Esophagus muscularis mucosa (tissue), 4 donors: ENCODE results near the gene SYTL1.

ENCODE experiments used
- EP300 ChIP-seq: sonication (generic); formaldehyde crosslinking; IDR thresholded peaks from one replicate; pipeline ENCODE4 v1.6.1; 2017; ENCODE audit warnings: antibody characterized with exemption
- POLR2A ChIP-seq: fragments of 450-650 bp; IDR thresholded peaks from one replicate; pipeline ENCODE4 v1.6.1; 2017; ENCODE audit warnings: antibody characterized with exemption, moderate library complexity, mild to moderate bottlenecking, low read depth
- POLR2AphosphoS5 ChIP-seq, 2 donors: sonication (generic); formaldehyde crosslinking; IDR thresholded peaks; one replicate each; pipeline ENCODE4 v1.6.1; 2017; ENCODE audit warnings: antibody characterized with exemption in 2 of 2
- TF ChIP-seq, protein P1 (sequence below), 3 experiments: fragments of 200-600 bp in 2 of 3; fragments of 450-650 bp in 1 of 3; sonication (generic) in 2 of 3; IDR thresholded peaks; one replicate each; pipeline ENCODE4 v1.5.1; 2017 to 2019; ENCODE audit warnings: antibody characterized with exemption in 3 of 3, mild to moderate bottlenecking in 2 of 3, moderate library complexity in 1 of 3

DNA sequence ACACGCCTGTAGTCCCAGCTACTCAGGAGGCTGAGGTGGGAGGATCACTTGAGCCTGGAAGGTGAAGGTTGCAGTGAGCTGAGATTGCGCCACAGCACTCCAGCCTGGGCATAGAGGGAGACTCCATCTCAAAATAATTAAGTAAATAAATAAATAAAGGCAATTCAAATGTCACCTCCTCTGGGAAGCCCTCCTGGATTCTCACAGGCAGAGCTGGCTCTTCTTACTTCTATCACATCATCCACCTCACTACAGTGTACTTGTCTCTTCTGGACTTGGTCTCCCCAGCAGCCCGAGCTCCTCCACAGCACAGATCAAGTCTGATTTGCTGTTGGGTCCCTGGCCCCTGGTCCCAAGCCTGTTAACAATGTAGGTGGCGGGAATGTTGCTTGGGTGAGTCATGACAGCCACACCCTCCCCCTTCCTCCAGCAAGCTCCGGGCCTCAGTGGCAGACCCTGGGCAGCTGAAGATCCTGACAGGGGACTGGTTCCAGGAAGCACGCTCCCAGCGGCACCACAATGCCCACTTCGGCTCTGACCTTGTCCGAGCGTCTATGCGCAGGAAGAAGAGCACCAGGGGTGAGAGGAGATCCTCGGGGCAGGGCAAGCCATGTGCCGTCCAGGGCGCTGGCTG, 5.3 kb downstream of the SYTL1 start:
- TF ChIP-seq, protein P1, sequence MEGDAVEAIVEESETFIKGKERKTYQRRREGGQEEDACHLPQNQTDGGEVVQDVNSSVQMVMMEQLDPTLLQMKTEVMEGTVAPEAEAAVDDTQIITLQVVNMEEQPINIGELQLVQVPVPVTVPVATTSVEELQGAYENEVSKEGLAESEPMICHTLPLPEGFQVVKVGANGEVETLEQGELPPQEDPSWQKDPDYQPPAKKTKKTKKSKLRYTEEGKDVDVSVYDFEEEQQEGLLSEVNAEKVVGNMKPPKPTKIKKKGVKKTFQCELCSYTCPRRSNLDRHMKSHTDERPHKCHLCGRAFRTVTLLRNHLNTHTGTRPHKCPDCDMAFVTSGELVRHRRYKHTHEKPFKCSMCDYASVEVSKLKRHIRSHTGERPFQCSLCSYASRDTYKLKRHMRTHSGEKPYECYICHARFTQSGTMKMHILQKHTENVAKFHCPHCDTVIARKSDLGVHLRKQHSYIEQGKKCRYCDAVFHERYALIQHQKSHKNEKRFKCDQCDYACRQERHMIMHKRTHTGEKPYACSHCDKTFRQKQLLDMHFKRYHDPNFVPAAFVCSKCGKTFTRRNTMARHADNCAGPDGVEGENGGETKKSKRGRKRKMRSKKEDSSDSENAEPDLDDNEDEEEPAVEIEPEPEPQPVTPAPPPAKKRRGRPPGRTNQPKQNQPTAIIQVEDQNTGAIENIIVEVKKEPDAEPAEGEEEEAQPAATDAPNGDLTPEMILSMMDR (IDR thresholded peaks at IDR 0.05) = no peak
- TF ChIP-seq POLR2A = no peak
- no peak for TF ChIP-seq EP300
- TF ChIP-seq POLR2AphosphoS5 (IDR thresholded peaks at IDR 0.05) = no peak
